Measurements from ENCODE around the gene CELSR1.

DNA sequence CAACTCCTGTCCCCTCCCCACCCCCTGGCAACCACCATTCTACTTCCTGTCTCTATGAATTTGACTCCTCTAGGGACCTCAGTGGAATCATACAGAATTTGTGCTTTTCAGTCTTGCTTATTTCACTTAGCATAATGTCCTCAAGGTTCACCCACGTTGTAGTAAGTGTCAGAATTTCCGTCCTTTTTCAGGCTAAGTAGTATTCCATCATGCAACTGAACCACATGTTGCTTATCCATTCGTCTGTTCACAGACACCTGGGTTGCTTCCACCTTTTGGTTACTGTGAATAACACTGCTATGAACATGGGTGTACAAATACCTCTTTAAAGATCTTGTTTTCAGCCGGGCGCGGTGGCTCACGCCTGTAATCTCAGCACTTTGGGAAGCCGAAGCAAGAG is 16.5 kb downstream of the CELSR1 start:
- TF ChIP-seq, protein P1, sequence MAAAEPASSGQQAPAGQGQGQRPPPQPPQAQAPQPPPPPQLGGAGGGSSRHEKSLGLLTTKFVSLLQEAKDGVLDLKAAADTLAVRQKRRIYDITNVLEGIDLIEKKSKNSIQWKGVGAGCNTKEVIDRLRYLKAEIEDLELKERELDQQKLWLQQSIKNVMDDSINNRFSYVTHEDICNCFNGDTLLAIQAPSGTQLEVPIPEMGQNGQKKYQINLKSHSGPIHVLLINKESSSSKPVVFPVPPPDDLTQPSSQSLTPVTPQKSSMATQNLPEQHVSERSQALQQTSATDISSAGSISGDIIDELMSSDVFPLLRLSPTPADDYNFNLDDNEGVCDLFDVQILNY (CRISPR knock-in tag; conservative IDR thresholded peaks at IDR 0.05) = no peak
- TF ChIP-seq NFE2 (CRISPR knock-in tag; IDR thresholded peaks at IDR 0.05) (no peak), ZNF367 (CRISPR knock-in tag; IDR thresholded peaks at IDR 0.05; ENCODE audit: borderline replicate concordance) (no peak), MAZ (IDR thresholded peaks at IDR 0.05; ENCODE audit: borderline replicate concordance, low read depth, low read length) (no peak), MAZ (CRISPR knock-in tag; IDR thresholded peaks at IDR 0.05; ENCODE audit: low read depth) (no peak), POLR2A (IDR thresholded peaks at IDR 0.05; ENCODE audit: insufficient read depth in 1 of 2, low read depth in 2 of 2, low read length in 2 of 2) (no peak), ZNF253 (CRISPR knock-in tag; IDR thresholded peaks at IDR 0.05; ENCODE audit: borderline replicate concordance) (no peak), RFX5 (IDR thresholded peaks at IDR 0.05; ENCODE audit: low read depth, low read length) (no peak)
- TF ChIP-seq, protein P2, sequence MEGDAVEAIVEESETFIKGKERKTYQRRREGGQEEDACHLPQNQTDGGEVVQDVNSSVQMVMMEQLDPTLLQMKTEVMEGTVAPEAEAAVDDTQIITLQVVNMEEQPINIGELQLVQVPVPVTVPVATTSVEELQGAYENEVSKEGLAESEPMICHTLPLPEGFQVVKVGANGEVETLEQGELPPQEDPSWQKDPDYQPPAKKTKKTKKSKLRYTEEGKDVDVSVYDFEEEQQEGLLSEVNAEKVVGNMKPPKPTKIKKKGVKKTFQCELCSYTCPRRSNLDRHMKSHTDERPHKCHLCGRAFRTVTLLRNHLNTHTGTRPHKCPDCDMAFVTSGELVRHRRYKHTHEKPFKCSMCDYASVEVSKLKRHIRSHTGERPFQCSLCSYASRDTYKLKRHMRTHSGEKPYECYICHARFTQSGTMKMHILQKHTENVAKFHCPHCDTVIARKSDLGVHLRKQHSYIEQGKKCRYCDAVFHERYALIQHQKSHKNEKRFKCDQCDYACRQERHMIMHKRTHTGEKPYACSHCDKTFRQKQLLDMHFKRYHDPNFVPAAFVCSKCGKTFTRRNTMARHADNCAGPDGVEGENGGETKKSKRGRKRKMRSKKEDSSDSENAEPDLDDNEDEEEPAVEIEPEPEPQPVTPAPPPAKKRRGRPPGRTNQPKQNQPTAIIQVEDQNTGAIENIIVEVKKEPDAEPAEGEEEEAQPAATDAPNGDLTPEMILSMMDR (CRISPR knock-in tag; IDR thresholded peaks at IDR 0.05) = no peak
- TF ChIP-seq, protein P3, sequence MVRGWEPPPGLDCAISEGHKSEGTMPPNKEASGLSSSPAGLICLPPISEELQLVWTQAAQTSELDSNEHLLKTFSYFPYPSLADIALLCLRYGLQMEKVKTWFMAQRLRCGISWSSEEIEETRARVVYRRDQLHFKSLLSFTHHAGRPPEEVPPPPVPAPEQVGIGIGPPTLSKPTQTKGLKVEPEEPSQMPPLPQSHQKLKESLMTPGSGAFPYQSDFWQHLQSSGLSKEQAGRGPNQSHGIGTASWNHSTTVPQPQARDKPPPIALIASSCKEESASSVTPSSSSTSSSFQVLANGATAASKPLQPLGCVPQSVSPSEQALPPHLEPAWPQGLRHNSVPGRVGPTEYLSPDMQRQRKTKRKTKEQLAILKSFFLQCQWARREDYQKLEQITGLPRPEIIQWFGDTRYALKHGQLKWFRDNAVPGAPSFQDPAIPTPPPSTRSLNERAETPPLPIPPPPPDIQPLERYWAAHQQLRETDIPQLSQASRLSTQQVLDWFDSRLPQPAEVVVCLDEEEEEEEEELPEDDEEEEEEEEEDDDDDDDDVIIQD (CRISPR knock-in tag; IDR thresholded peaks at IDR 0.05; ENCODE audit: low read depth) = no peak
